BJ (cell line): ENCODE measurements around the gene ARL15. TPM values are rescaled to one million over a fixed set of nuclear protein-coding genes. Genes with fewer than 3 reads are reported as not detected.

Experiments
- CTCF ChIA-PET: fragments of 350-600 bp; formaldehyde crosslinking; extraction: SDS; loops from one replicate; lab custom pipeline; 2021; ENCODE audit warnings: antibody characterized with exemption, inconsistent platforms; lab: Yijun Ruan, JAX
- POLR2A ChIA-PET: fragments of 300-600 bp; sonication (Branson Sonifier 250); formaldehyde crosslinking; extraction: SDS; loops from one replicate; lab custom pipeline; 2021; ENCODE audit warnings: antibody characterized with exemption; lab: Charles Lee
- DNase-seq: peaks from one replicate; pipeline ENCODE4 v3.0.0-alpha.2; 2011; ENCODE audit warnings: low read depth
- H3K27me3 ChIP-seq: 2 replicates; pipeline ENCODE4 v1.6.0; 2011; ENCODE audit warnings: low read length; ENCODE audit not compliant: control insufficient read depth, insufficient read depth
- H3K36me3 ChIP-seq: 2 replicates; pipeline ENCODE4 v1.5.1; 2011; ENCODE audit warnings: low read length; ENCODE audit not compliant: control insufficient read depth, insufficient read depth
- H3K4me3 ChIP-seq: 2 replicates; pipeline ENCODE4 v1.5.1; 2011; ENCODE audit warnings: low read depth, mild to moderate bottlenecking, control low read depth, low read length
- polyA plus RNA-seq: library from polyadenylated mRNA; depleted of rRNA; stranded (reverse); fragments of >200 nt; gene quantifications from 2 replicates; pipeline ENCODE4 v1.2.3, GENCODE V29; 2011
- TF ChIP-seq, protein P1 (sequence below): IDR thresholded peaks from 2 replicates; pipeline ENCODE4 v1.5.1; 2011; ENCODE audit warnings: low read depth, mild to moderate bottlenecking, control low read depth, inconsistent platforms, low read length, moderate library complexity; ENCODE audit not compliant: insufficient read depth

The ARL15 gene
- polyA plus RNA-seq, 1 experiment, result 11.9 TPM

DNA sequence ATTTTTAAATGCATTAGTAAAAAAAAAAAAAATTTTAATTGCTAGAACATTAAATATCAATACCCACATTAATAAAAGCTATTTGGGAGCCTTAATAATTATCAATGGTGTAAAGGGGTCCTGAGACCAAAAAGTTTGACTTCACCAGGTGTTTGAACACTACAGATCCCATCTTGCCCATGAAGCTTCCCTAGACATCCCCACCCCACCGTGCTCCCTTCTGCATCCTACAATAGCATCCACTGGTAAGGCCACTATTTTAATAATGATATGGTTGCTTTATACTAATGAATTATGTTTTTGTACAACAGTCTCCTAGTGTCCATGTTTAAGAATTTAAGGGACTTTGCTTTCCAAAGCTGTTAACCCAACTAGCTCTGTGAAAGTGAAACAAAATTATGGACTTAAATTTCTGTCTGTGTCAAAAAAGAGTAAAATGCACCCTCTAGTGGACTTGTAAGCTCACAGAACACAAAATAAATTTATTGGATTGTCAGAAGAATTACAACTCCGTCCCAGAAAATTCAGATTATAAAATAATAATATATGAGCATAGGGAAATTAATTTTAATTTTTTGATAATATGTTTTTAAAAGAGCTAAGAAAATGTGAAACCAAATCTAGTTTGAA is 76.0 kb downstream of the ARL15 start:
- DNase-seq, result no peak
- Histone ChIP-seq H3K27me3 (no peaks in the 10 kb centered on the region), H3K4me3 (no peak overlapping the region), H3K36me3 (no peaks in the 10 kb centered on the region)
- TF ChIP-seq, protein P1, sequence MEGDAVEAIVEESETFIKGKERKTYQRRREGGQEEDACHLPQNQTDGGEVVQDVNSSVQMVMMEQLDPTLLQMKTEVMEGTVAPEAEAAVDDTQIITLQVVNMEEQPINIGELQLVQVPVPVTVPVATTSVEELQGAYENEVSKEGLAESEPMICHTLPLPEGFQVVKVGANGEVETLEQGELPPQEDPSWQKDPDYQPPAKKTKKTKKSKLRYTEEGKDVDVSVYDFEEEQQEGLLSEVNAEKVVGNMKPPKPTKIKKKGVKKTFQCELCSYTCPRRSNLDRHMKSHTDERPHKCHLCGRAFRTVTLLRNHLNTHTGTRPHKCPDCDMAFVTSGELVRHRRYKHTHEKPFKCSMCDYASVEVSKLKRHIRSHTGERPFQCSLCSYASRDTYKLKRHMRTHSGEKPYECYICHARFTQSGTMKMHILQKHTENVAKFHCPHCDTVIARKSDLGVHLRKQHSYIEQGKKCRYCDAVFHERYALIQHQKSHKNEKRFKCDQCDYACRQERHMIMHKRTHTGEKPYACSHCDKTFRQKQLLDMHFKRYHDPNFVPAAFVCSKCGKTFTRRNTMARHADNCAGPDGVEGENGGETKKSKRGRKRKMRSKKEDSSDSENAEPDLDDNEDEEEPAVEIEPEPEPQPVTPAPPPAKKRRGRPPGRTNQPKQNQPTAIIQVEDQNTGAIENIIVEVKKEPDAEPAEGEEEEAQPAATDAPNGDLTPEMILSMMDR, result peak; percentile 56
- CTCF ChIA-PET, result interaction anchor here (0.6 to 2.3 kb wide), 32 partner anchors 9 to 1111 kb away, joined by 3 to 10 read pairs (median 4); partner anchors contain the start of gene ARL15
- POLR2A ChIA-PET, result no interaction called here

DNA sequence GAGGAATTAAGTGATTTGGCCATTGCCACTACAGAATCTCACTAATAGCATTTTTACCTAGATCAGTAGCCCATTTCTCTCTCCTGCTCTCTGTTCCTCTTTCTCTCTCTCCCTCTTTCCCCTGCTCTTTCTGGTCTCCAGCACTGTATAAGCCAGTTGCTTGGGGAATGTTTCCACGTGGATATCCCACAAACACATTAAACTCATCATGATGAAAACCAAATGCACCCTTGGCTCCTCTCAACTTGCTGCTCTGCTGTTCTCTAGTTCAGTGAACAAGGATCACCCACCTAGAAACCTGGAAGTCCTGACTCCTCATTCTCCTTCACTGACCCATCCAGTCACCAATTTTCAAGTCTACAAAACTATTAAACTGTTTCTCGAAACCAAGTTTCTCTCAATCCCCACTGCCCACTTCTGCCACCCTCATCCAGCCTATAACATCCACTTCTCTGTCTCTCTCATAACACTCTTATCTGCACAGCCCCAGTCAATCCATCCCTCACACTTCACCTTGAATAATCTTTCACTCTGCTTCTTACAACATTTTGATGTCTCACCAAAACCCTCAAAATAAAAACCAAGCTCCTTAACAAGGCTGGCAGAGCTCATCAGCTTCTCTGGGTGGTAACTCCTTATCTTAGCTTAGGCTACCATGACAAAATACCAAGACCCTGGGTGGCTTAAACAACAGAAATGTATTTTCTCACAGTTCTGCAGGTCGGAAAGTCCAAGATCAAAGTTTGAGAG is 79.3 kb downstream of the ARL15 start:
- no peak for DNase-seq
- Histone ChIP-seq H3K4me3 (no peak overlapping the region), H3K36me3 (no peaks in the 10 kb centered on the region), H3K27me3 (no peaks in the 10 kb centered on the region)
- TF ChIP-seq, protein P1, result no peak
- ChIA-PET CTCF (interaction anchor here (0.6 to 2.9 kb wide), 6 partner anchors 664 to 1061 kb away, joined by 3 to 15 read pairs (median 3); no protein-coding TSS in a partner anchor), POLR2A (no interaction called here)

DNA sequence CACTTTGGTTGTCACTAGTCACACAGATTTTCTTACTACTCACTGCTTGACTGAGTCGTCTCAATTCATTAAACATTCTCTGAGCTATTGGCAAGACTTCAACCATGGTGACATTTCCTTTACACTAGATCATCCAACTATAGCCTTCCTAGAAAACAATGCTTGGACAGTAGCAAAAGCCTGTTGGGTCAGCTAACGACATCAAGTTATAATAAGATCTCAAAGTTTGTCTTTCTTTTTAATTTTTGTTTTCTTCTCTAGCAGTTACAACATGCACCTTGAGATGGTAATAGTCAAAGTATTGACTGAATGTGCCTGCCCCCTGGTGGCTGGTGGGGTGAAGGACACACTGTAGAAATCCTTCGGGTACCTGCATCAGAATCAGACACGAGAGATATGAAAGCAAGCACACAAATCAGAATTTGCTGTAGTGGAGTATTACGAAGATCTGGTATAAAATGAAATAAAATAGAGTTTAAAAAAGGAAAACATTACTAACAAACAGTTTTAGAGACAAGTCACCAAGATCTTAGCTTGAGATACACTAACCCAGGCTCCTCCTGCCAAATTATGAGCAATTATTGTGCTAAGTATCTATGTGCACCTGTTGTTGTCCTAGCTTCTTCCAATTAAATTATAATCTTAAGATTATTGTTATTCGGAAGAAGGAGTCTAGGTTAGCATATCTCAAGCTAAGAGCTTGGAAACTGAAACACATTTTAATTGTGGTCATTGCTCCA is 81.2 kb downstream of the ARL15 start:
- no peak overlapping the region for H3K4me3 ChIP-seq

DNA sequence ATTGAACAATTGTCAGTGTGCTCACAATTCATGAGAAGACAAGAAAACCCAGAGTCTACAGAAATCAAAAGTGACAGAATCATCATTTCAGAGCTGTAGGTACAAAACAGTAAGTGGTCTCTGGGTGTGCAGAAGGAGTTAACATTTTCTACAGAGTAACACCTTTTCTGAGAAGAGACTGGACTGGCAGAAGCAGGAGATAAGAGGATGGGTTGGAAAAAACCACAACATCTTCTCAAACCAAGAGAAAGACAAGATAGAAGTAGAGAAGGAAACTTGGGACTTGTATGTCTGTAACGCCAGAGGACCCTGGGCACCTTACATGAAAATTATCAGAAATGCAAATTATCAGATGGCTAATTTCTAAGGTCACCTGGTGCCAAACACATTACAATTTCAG is 82.6 kb downstream of the ARL15 start:
- ChIA-PET CTCF (interaction anchor here (0.8 to 2.1 kb wide), 8 partner anchors 13 to 1107 kb away, joined by 3 to 13 read pairs (median 8); no protein-coding TSS in a partner anchor), POLR2A (no interaction called here)
- no peak for DNase-seq
- Histone ChIP-seq H3K27me3 (no peaks in the 10 kb centered on the region), H3K4me3 (no peak overlapping the region), H3K36me3 (no peaks in the 10 kb centered on the region)
- TF ChIP-seq, protein P1, result no peak

More for the DNA sequence above, 81.2 kb downstream of the ARL15 start:
- TF ChIP-seq, protein P1, result peak; percentile 89
- ChIA-PET POLR2A (no interaction called here), CTCF (interaction anchor here (0.6 to 2.9 kb wide), 32 partner anchors 9 to 1280 kb away, joined by 3 to 15 read pairs (median 4); no protein-coding TSS in a partner anchor)
- no peak for DNase-seq
- Histone ChIP-seq H3K36me3 (no peaks in the 10 kb centered on the region), H3K27me3 (no peaks in the 10 kb centered on the region)
